IPS DF 4.7 (cell line): Measurements from ENCODE around the gene FLNB.

Source experiments
- DNase-seq: peaks from one replicate; pipeline ENCODE4 v3.0.0-alpha.2; 2013; ENCODE audit warnings: low spot score; ENCODE audit errors: extremely low read depth

The FLNB gene

DNA sequence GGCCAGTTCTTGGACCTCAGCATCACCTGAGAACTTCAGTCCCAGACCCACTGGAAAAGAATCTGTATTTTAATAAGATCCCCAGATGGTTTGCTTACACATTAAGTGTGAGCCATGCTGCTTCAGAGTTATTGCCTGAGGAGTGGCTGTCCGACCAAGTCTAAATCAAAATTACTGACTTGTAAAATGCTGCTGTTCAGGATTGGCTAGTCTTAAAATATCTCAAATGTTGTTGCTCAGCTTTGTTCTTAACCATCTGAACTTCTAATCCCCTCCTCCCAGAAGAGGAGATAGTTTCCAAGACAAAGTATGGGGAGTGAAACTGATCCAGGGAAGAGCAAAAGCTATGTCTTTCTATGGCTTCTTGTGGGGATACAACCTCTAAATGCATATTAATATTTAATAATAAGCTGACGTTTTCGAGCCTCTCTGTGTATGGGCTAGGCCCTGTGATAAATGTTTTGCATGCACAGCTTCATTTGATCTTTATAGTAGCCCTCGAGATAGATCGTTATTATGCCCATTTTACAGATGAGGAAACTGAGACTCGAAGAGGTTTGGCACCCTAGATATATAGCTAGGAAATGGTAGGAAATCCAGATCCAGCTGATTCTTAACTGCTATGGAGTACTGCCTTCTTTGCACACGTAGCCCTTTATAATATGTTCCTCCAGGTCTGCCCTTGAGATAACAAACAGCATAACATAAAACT lies 150.4 kb downstream of the FLNB start:
- no peak for DNase-seq

- DNase-seq, result no peak
These were observed 152.2 kb downstream of the FLNB start for GRCh38 chr3:58160399-58160798.

- no peak for DNase-seq
These were observed 153.5 kb downstream of the FLNB start for GRCh38 chr3:58161435-58162398.

- no peak for DNase-seq
These were observed 155.0 kb downstream of the FLNB start for GRCh38 chr3:58163234-58163633.

GRCh38 chr3:58164199-58164879 lies 156.1 kb downstream of the FLNB start:
- no peak for DNase-seq

DNA sequence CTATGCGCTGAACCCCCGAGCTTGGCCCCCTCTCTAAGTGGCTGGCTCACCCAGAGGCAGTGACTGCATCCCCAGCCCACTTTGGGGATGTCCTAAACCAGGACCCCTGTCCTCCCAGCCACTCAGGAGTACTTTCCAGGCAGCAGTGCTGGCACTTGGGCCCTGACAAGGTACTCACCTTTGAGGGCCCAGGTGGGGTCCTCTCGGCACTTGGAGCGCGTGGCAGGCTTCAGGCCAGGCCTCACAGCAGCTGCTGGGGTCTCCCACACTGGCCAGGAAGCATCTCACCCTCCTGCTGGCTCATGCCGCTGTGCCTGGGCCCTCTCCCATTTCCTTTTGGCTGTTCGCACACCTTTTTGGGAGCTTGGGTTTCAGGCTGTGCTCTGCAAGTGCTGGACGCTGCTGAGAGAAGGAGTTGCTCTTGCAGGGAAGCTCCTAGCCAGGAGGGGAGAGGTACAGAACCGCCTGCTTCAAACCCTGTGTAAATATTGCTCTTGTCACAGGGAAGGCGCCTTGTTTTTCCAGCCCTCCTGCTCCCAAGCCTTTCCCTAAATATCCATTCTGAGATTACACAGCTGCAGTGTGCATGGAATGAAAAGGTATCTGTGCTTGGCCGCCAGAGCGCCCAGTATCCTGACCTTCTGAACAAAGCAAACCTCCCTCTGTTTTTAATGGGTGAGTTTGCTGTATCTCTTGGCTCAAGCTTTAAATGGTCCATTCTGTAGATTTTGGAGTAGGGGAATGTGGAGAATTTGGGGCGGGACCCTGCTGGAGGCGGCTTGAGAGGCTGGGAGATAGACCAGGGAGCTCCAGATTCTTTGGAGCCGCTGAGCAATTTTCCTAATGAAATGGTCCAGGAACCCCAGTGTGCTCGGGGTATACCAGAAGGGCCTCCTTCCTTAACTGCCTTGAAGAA lies 156.9 kb downstream of the FLNB start:
- DNase-seq, result no peak

GRCh38 chr3:58167431-58168351 lies 159.5 kb downstream of the FLNB start:
- no peak for DNase-seq

DNA sequence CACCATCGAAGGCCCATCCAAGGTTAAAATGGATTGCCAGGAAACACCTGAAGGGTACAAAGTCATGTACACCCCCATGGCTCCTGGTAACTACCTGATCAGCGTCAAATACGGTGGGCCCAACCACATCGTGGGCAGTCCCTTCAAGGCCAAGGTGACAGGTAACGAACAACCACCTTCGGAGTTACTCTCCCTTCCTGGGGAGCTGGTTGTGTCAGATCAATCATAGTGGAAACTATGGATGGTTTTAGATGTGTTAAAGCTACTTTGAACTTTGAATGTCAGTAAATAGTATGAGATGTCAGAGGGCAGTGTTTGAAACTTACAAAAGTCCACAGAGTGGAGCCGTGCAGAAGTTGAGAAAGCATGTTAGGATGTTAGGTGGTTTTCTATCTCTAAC lies 160.3 kb downstream of the FLNB start:
- no peak for DNase-seq

GRCh38 chr3:58169371-58169770 lies 161.1 kb downstream of the FLNB start:
- no peak for DNase-seq

GRCh38 chr3:58170376-58170775 lies 162.2 kb downstream of the FLNB start:
- DNase-seq, result no peak

- no peak for DNase-seq
These were observed 162.9 kb downstream of the FLNB start for GRCh38 chr3:58171126-58171525.

DNA sequence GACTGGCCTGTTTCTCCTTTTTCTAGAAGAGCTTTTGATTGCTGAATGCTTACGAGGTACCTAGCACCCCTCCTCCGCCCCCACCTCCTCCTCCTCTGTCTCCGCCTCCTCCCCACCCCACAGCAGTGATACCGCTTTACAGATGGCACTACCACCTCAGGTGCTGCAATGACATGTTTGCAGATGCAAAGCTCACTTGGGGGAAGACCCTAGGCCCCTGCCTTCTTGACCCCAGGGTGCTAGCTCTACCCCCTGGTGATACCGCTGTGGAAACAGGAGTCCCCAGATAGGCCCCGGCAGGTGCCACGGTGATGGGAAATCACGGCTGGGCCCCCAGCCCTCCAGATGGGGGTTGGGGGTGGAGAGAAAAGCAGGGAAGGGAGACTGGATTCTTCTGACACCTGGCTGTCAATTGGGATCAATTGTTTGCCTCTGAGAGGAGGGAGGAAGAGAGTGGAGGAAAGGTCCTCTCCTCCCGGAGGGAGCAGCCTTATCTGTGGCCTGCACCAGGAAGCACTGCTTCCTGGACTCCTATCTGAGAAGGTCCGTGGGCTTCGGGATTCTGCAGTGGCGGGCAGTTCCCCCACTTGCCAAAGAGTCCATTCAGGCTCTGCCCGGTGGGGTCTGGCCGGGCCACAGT lies 164.9 kb downstream of the FLNB start:
- DNase-seq, result no peak

GRCh38 chr3:58173669-58174398 lies 165.6 kb downstream of the FLNB start:
- no peak for DNase-seq

DNA sequence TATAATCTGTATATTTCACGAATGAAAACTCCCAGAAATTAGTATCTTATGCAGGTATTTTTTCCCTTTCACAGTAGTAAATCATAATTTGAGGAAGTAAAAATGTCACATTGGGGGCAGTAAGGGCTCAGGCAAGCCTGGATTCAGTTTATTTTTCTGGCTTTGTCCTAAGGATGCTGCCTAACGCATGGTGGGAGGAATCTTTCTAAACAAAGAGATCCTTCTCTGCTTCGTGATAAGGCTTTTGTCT lies 166.9 kb downstream of the FLNB start:
- DNase-seq, result no peak

DNA sequence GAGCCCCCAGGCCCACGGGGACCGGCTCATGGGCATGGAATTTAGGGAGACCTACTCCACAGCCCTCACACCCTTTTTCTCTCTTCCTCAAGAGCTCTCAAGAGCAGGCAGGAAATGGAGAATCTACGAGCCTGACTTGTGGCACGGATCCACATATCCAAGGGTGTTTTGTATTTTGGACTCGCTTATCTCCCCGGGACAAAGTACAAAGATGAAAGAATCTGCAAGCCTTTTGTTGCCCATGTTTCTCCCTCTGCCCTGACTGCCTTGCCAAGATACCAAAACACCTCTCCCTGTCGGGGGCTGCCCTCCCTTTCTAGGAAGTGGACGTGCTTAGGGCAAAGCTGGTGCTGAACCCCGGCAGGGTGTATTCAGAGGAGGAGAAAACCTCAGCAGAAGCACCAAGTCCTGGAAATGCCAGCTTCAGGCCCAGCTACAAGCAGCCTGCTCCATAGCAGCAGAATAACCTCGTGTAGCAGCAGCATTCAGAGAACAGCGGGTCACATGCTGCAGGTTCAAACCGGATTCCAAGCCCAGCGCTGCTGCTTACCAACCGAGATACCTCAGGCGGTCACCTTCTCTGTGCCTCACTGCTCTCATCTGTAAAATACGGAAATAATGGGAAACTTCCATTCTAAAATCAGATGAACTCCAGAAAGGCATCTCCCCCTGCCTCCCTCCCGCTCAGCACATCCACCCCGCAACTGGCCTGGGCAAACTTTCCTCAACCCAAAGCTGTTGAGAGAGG lies 167.4 kb downstream of the FLNB start:
- no peak for DNase-seq

DNA sequence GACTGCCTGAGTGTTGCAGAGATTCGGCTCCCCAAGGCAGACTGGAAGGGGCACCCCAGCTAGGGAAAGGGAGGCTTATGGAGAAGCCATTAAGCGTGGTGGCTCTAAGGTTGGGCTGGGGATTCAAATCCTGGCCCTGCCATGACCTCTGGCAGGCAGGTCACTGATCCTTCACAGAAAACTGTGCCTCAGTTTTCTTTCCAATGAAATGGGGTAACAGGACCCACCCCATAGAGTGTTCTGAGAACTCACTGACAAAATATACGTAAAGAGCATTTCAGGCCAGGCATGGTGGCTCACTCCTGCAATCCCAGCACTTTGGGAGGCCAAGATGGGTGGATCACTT lies 167.9 kb downstream of the FLNB start:
- DNase-seq, result no peak

DNA sequence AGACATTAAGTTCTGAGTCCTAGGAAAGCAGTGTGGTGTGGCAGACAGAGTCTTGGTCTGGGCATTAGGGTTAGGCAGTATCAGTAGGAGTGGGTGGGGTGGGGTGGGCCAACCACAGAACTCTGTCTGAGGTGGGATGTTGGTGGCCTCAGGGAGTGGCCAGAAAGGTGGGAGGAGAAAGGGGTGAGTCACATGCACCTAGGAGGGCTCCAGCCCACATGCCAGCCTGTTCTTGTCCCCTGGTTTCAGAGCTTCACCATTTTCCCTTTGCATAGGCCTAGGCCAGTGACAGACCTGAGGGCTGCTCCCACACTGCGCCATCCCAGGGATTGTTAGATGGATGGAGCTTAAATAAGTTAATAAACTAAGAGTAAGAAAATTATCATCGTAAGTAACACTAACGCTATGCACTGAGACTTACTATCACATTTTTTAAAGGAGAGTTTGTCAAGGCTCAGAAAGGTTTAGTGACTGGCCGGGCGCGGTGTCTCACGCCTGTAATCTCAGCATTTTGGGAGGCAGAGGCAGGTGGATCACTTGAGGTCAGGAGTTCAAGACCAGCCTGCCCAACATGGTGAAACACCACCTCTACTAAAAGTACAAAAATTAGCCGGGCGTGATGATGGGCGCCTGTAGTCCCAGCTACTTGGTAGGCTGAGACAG lies 168.7 kb downstream of the FLNB start:
- no peak for DNase-seq
